Left ventricle myocardium superior (tissue), 1 donor: ENCODE data around the gene KLK7. TPM values are rescaled to one million over a fixed set of nuclear protein-coding genes. Genes with fewer than 3 reads are reported as not detected.
"Not testable (repeated sequence)": the region's sequence is repeated elsewhere in the genome, so short reads cannot be mapped to it uniquely, and the experiment has no call there.

Experiments
- ATAC-seq: fragments of 200-7000 bp; cut with Tn5 transposase; one replicate; pipeline ENCODE4 v1.9.1; 2020; ENCODE audit warnings: mild to moderate bottlenecking, moderate library complexity
- DNase-seq: peaks from one replicate; pipeline ENCODE4 v3.0.0-alpha.2; 2020
- intact Hi-C: fragments of 100-400 bp; cut with micrococcal nuclease; formaldehyde crosslinking; loops from one replicate; pipeline ENCODE4 v1.11.0; 2022
- total RNA-seq: library from RNA; stranded (reverse); fragmentation: NEBNext Ultra II Directional; extraction: Animal tissue kit (Norgen Biotek cat#: 25700); gene quantifications from one replicate; pipeline ENCODE4 v1.2.1, GENCODE V29; 2021
- donor health status: DM: no; HTN: yes; CAD: no; lungs with severe emphysema.

KLK7 gene
- total RNA-seq, 1 donor from 2014 or later, result not detected

DNA sequence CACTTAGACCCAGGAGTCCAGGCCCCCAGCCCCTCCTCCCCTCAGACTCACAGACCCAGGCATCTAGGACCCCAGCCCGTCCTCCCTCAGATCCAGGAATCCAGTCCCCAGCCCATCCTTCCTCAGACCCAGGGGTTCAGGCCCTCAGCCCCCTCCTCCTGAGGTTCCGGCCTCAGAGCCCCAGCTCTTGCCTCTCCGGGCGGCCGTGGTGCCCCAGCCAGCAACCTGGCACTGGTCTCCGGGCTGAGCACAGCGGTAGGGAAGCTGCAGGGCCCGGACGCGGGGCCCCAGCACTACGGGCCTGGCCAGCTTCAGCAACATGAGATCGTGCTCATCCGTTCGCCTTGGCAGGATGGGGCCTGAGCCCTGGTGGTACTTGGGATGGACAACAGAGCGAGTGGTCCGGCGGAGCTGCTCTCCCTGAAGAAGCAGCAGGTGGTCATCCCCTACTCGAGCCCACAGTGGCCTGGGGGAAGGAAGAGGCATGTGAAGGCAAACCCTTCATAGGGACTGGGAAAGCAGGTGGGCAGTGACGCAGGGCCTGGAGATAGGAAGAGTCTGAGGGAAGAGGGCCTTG is 32.1 kb upstream of the KLK7 start:
- DNase-seq (no peak), ATAC-seq (no peak)
- intact Hi-C loops, result no loop called here

DNA sequence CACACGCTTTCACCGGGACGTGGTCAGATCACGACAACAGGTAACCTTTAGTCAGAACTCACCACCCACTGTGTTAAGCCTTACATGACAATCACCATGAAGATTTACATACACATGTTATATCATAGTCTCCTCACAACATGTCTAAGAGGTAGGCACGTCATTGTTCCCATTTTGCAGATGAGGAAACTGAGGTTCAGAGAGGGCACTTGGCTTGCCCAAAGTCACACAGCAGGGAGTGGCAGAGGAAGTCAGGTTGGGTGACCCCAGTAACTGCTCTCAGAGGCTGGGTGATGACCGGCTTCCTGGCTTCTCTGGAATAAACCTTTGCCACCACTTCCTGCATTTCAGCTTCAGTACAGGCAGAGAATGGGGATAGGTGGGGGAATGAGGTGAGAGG is 30.5 kb upstream of the KLK7 start:
- ATAC-seq (no peak), DNase-seq (no peak)
- intact Hi-C loops, result no loop called here

DNA sequence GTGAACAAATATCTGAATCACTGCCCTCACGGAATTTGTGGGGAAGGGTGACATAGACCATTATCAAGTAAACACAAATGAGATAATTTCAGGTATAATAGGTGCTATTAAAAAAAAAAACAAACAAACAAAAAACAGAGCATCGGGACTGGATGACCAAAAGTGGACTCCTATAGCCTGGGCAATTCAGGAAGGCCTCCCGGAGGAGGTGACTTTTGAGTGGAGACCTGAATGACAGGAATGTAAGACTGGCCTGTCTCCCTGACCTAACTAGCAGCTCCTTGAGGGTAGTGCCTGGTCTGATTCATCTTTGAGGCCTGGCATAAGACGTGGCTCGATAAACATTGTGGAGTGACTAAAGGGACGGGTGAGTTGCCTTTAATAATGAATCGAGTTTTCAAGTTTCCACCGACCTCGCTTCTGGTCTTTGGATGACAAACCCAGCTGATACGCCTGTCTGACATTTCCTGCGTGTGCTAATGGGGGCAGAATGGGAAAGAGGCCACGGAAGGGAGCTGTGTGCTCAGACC is 29.0 kb upstream of the KLK7 start:
- no peak for DNase-seq
- no peak for ATAC-seq
- intact Hi-C loops, result no loop called here

DNA sequence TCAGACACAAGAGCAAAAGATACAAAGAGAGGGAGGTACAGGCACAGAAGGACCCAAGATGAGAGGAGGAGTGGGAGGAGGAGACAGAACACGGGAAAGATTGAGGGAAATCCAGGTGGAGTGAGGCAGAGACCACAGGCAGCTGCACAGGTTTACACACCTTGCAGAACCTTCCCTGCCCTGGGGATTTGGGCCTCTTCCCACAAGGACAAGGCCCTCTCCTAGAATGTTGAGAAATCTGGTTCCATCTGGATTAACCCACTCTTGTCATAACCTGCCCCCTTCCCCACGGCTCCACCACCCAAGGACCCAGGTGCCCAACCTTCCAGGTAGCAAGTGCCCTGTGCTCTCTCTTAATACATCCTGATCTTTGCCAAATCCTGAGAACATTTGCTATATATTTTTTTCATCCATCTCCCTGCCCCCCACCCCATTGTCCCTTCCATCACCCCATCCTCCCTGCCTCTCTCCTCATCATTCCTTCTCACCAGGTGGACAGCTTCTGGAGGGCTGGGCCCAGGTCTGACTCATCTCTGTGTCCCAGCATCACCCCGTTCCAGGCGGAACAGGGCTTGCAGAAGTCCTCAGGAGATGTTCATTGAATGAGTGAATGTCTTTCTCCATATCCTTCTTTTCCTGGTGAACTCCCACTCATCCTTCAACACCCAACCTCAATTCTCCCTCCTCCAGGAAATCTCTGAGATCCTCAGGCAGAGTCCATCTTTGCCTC is 26.5 kb upstream of the KLK7 start:
- ATAC-seq, result no peak
- intact Hi-C loops, result no loop called here
- no peak for DNase-seq

GRCh38 chr19:51009061-51009891 is 25.6 kb upstream of the KLK7 start:
- ATAC-seq, result no peak
- no peak for DNase-seq
- intact Hi-C loops, result no loop called here

DNA sequence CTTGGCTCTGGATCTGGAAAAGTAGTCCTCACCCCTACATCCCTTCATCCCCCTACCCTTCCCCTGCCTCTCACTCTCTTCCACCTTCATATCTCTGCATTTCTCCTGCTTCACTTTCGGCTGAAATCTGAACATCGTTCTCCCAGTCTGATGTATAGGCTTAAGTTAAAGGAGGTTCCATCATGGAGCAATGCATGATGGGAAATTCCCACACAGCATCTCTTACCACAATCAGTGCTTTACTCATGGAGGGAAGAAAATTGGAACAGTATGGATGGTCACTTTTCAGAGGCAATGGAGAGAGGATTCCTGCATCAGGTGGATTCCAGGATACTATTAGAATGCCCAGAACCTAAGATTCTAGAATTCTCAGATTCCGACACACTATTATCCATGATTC is 23.8 kb upstream of the KLK7 start:
- intact Hi-C loops, result no loop called here
- ATAC-seq (no peak), DNase-seq (no peak)

GRCh38 chr19:51006406-51006805 is 22.7 kb upstream of the KLK7 start:
- DNase-seq (no peak), ATAC-seq (no peak)
- intact Hi-C loops, result no loop called here

- intact Hi-C loops, result no loop called here
- ATAC-seq (no peak), DNase-seq (no peak)
Measured at GRCh38 chr19:51005248-51005647, 21.5 kb upstream of the KLK7 start.

DNA sequence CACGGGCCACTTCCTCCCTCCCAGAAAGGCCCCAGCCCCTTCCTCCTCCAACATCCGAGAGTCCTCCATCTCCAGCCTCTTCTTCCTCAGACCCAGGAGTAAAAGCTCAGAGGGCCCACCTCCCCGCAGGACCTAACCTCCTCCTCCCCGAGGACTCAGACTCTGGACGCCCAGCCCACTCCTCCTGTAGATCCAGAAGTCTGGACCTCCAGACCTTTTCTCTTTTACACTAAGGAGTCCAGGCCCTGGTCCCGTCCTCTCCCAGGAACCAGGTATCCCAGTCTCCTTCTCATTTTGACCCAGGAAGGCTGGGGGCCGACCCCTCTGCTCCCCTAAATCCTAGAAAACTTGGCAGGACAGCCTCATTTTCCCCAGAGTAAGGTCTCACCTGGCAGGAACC is 19.6 kb upstream of the KLK7 start:
- DNase-seq (no peak), ATAC-seq (no peak)
- intact Hi-C loops, result no loop called here

GRCh38 chr19:51002542-51003311 is 19.0 kb upstream of the KLK7 start:
- intact Hi-C loops, result no loop called here
- no peak for DNase-seq
- ATAC-seq, result no peak

DNA sequence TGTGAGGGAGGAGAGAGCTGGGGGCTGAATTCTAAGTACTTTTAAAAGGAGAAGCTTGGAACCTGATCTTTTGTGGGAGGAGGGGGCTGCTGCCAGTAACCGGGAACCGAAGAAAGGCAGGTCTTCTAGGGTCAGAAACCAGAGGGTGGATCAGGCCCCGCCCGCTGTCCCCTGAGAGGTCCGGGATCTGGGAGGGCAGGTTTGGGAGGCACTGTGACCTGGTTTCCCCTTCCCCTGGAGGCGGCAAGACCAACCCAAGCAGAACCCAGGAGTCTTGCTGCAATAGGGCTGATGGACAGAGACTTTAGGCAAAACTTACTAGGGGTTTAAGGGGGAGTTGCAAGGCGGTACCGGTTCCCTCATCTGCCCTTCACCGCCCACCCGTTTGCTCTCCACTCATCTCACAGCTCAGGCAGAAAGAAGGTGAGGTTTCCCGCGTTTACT is 18.4 kb upstream of the KLK7 start:
- DNase-seq (no peak), ATAC-seq (no peak)
- intact Hi-C loops, result no loop called here

GRCh38 chr19:51001515-51001914 is 17.8 kb upstream of the KLK7 start, which contains the start of gene KLK8:
Gene KLK8 (minus strand): TSS chr19:51001604. CDS start chr19:51001167, 437 bp downstream.
- DNase-seq, result no peak
- no peak for ATAC-seq
- intact Hi-C loops, result no loop called here

- intact Hi-C loops, result no loop called here
- no peak for ATAC-seq
- DNase-seq, result no peak
Measured at GRCh38 chr19:51000981-51001380, 17.3 kb upstream of the KLK7 start.

DNA sequence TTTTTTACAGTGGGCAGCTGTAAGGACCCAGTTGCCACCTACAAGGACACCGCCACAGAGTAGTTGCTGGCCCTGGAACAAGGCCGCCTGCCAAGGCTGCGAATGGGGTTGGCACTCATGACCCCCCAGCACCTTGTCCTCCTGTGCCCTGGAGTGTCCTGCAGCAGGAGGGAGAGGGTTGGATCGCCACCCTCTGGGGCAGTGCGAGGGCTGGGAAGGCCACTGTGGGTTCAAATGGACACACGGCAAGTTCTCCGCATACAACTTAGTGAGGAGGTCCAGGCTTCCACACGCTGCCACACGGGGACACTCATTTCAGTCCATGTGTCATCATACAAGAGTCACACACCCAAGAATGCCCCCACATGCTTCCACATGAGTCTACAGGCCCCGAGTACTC is 16.7 kb upstream of the KLK7 start:
- DNase-seq (no peak), ATAC-seq (no peak)
- intact Hi-C loops, result no loop called here

GRCh38 chr19:50998686-50999085 is 15.0 kb upstream of the KLK7 start:
- ATAC-seq, result no peak
- intact Hi-C loops, result no loop called here
- no peak for DNase-seq

DNA sequence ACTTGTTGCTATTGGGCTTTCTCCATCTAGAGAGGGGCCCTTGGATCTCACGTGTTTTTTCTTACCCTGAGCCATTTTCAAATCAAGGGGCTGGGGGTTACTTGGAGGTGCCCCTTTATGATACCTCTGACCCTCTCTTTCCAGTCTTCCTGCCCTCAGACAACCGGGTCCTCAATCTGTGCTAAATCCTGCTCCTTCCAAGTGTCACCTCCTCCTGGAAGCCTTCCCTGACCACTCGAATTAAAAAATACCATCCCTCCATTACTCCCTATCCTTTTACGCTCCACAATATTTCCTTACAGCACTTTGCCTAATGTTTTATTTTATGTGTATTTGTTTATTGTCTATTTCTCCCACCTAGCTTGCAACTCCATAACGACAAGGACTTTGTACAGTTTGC is 14.3 kb upstream of the KLK7 start:
- intact Hi-C loops, result no loop called here
- DNase-seq (no peak), ATAC-seq (no peak)

DNA sequence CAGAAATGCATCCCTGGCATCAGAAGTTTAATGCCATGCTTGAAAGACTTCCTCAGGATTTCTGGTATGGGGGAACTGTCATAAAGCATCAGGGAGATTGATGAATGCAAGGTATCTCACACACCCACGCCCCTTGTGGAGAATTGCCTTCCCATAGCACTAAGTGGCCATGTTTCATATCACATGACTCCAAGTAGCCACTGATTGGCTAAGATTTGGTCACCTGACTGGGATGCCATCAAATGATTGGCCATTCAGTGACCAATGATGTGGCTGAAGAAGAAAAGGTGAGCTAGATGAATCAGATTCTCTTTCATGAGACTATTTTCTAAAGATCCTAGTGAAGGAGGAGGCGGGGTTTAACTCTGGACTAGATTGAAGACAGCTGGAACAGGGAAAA is 10.4 kb upstream of the KLK7 start:
- intact Hi-C loops, result no loop called here
- ATAC-seq (no peak), DNase-seq (no peak)

DNA sequence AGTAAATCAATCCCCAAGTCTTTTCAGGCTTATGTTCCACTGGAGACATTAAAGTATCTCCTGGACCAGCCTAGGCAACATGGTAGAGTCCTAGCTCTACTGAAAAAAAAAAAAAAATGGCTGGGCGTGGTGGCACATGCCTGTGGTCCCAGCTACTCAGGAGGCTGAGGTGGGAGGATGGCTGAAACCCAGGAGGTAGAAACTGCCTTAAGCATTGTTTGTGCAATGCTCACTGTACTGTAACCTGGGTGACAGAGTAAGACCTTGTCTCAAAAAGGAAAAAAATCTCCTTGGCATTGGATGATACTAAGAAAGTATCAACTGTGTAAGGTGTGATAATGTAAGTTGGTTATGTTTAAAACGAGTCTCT is 8.9 kb upstream of the KLK7 start:
- ATAC-seq (no peak), DNase-seq (no peak)
- intact Hi-C loops, result no loop called here

GRCh38 chr19:50984416-50984815 is 699 bp upstream of the KLK7 start:
- DNase-seq, intact Hi-C loops, ATAC-seq: not testable (repeated sequence)
